Kidney (tissue), 14 donors: ENCODE measurements around the gene PLPP3. TPM values are rescaled to one million over a fixed set of nuclear protein-coding genes. Genes with fewer than 3 reads are reported as not detected.

Experiments
- DNase-seq, 5 donors: peaks; one replicate each; pipeline ENCODE4 v3.0.0-alpha.2; 2013 to 2020
- FAIRE-seq: peaks from 2 replicates; lab custom pipeline; 2012; peaks lifted over from hg19 to GRCh38; lab: Jason Lieb, UNC
- H3K27ac ChIP-seq, 2 donors: one replicate each; pipeline ENCODE4 v1.7.0; 2013; ENCODE audit warnings: low read depth in 2 of 2, low read length in 2 of 2, inconsistent platforms in 1 of 2
- H3K27me3 ChIP-seq: one replicate; pipeline ENCODE4 v1.7.1; 2013; ENCODE audit warnings: low read length, inconsistent platforms; ENCODE audit not compliant: control insufficient read depth, insufficient read depth
- H3K36me3 ChIP-seq, 3 donors: one replicate each; pipeline versions ENCODE4 v1.7.0 to v1.7.1; 2013; ENCODE audit warnings: low read length in 3 of 3, control low read depth in 1 of 3, inconsistent platforms in 1 of 3; ENCODE audit not compliant: insufficient read depth in 3 of 3, control insufficient read depth in 2 of 3
- H3K4me1 ChIP-seq, 3 donors: one replicate each; pipeline versions ENCODE4 v1.7.0 to v1.7.1; 2013; ENCODE audit warnings: low read length in 3 of 3, inconsistent platforms in 1 of 3, low read depth in 1 of 3; ENCODE audit not compliant: control insufficient read depth in 2 of 3, insufficient read depth in 2 of 3
- H3K4me3 ChIP-seq, 3 donors: one replicate each; pipeline versions ENCODE4 v1.7.0 to v1.8.1; 2013; ENCODE audit warnings: low read length in 3 of 3, control low read depth in 1 of 3, inconsistent platforms in 1 of 3
- H3K9ac ChIP-seq, 3 donors: one replicate each; pipeline versions ENCODE4 v1.7.0 to v1.7.1; 2013; ENCODE audit warnings: low read length in 3 of 3, control low read depth in 1 of 3, inconsistent platforms in 1 of 3
- H3K9me3 ChIP-seq, 3 donors: one replicate each; pipeline versions ENCODE4 v1.7.0 to v1.7.1; 2013; ENCODE audit warnings: low read length in 3 of 3, control low read depth in 1 of 3, inconsistent platforms in 1 of 3; ENCODE audit not compliant: control insufficient read depth in 2 of 3, insufficient read depth in 1 of 3
- CTCF ChIP-seq: IDR thresholded peaks from 3 replicates; pipeline ENCODE4 v1.5.1; 2012; ENCODE audit warnings: mild to moderate bottlenecking, moderate library complexity, borderline replicate concordance; ENCODE audit not compliant: insufficient read depth; ENCODE audit errors: extremely low read depth
- intact Hi-C: fragments of 100-400 bp; cut with DNase I; formaldehyde crosslinking; loops from one replicate; pipeline ENCODE4 v1.11.1; 2022
- polyA plus RNA-seq: library from polyadenylated mRNA; stranded (reverse); fragments of 350-450 nt; fragmentation: Illumina TruSeq; extraction: RNeasy Lipid Tissue Mini Kit (QIAGEN cat#74804); gene quantifications from one replicate; pipeline ENCODE4 v1.2.3, GENCODE V29; 2014; ENCODE audit warnings: low read depth, low replicate concordance; ENCODE audit not compliant: insufficient read depth
- total RNA-seq: library from RNA; stranded (reverse); fragmentation: NEBNext Ultra II Directional; extraction: Animal tissue kit (Norgen Biotek cat#: 25700); gene quantifications from one replicate; pipeline ENCODE4 v1.2.1, GENCODE V29; 2021
- donor health status: control.
- donor health status: control.
- donor health status: control.
- donor health status: control.
- donor health status: control.
- donor health status: DM: yes; HTN: yes; CAD: no.
- donor health status: Normal renal cell carcinoma (clear cell type).

PLPP3 gene
- total and polyA plus RNA-seq, 2 donors from 2014 or later = 100 to 107 TPM

GRCh38 chr1:56466538-56466937 lies 112.8 kb downstream of the PLPP3 start:
- FAIRE-seq (no peak), DNase-seq (no peak)
- no peak for TF ChIP-seq CTCF
- Histone ChIP-seq H3K4me3 (no peak overlapping the region), H3K36me3 (no peaks in the 10 kb centered on the region), H3K9ac (no peak overlapping the region), H3K27me3 (no peaks in the 10 kb centered on the region), H3K4me1 (peaks cover 0 to 14% (median 3%) of the 10 kb centered on the region in 3 donors), H3K27ac (no peak overlapping the region), H3K9me3 (no peaks in the 10 kb centered on the region)
- intact Hi-C loops = no loop called here

- Histone ChIP-seq H3K36me3 (no peaks in the 10 kb centered on the region), H3K9me3 (no peaks in the 10 kb centered on the region), H3K4me1 (peaks cover 0 to 7% (median 0%) of the 10 kb centered on the region in 3 donors), H3K27me3 (no peaks in the 10 kb centered on the region), H3K27ac (no peak overlapping the region), H3K9ac (no peak overlapping the region), H3K4me3 (no peak overlapping the region)
- intact Hi-C loops = no loop called here
- no peak for TF ChIP-seq CTCF
- DNase-seq (no peak), FAIRE-seq (no peak)
Observed at GRCh38 chr1:56464294-56464693, 115.1 kb downstream of the PLPP3 start.

- intact Hi-C loops = no loop called here
- Histone ChIP-seq H3K27ac (no peak overlapping the region), H3K9ac (no peak overlapping the region), H3K4me3 (no peak overlapping the region), H3K36me3 (no peaks in the 10 kb centered on the region), H3K4me1 (peaks cover 0 to 7% (median 0%) of the 10 kb centered on the region in 3 donors), H3K9me3 (no peaks in the 10 kb centered on the region), H3K27me3 (no peaks in the 10 kb centered on the region)
- TF ChIP-seq CTCF = no peak
- no peak for DNase-seq
- FAIRE-seq = no peak
Observed at GRCh38 chr1:56463376-56463775, 116.0 kb downstream of the PLPP3 start.

GRCh38 chr1:56462209-56462608 lies 117.2 kb downstream of the PLPP3 start:
- no peak for FAIRE-seq

More at GRCh38 chr1:56462209-56462608, 117.2 kb downstream of the PLPP3 start:
- H3K9ac ChIP-seq = no peak overlapping the region
- H3K4me1 ChIP-seq = peaks cover 0 to 7% (median 2%) of the 10 kb centered on the region in 3 donors
- TF ChIP-seq CTCF = no peak
- no peaks in the 10 kb centered on the region for H3K27me3 ChIP-seq
- intact Hi-C loops = no loop called here
- no peaks in the 10 kb centered on the region for H3K36me3 ChIP-seq
- DNase-seq = no peak
- no peak overlapping the region for H3K27ac ChIP-seq
- no peak overlapping the region for H3K4me3 ChIP-seq
- H3K9me3 ChIP-seq = no peaks in the 10 kb centered on the region
